Nephron progenitor cell (in vitro differentiated cells): Measurements from ENCODE around the gene INPP4B.

ENCODE experiments used
- DNase-seq: peaks from one replicate; pipeline ENCODE4 v3.0.0; 2021
- H3K27ac Mint-ChIP-seq: 2 replicates; pipeline ENCODE4 v1.8.0; 2021; ENCODE audit warnings: mild to moderate bottlenecking, moderate library complexity, mixed read lengths
- H3K27me3 Mint-ChIP-seq: 2 replicates; pipeline ENCODE4 v1.8.0; 2021; ENCODE audit warnings: mild to moderate bottlenecking, low read depth, mixed read lengths; ENCODE audit not compliant: poor library complexity
- H3K36me3 Mint-ChIP-seq: 2 replicates; pipeline ENCODE4 v1.8.0; 2021; ENCODE audit warnings: low read depth, mixed read lengths
- H3K4me1 Mint-ChIP-seq: 2 replicates; pipeline ENCODE4 v1.8.0; 2021; ENCODE audit warnings: mixed read lengths
- H3K4me3 Mint-ChIP-seq: 2 replicates; pipeline ENCODE4 v1.8.0; 2021; ENCODE audit warnings: mild to moderate bottlenecking, moderate library complexity, mixed read lengths
- H3K9me3 Mint-ChIP-seq: 2 replicates; pipeline ENCODE4 v1.8.0; 2021; ENCODE audit warnings: mild to moderate bottlenecking, moderate library complexity, mixed read lengths
- CTCF ChIP-seq: fragments of 200-600 bp; sonication (generic); IDR thresholded peaks from 2 replicates; pipeline ENCODE4 v1.5.0; 2021; ENCODE audit warnings: antibody characterized with exemption

Gene INPP4B

GRCh38 chr4:142551517-142552305 is 294.4 kb downstream of the INPP4B start:
- Mint-ChIP-seq H3K27me3 (no peaks in the 10 kb centered on the region), H3K4me1 (peaks cover 66% of the 10 kb centered on the region), H3K4me3 (no peak overlapping the region), H3K27ac (peak overlapping the region; percentile 87), H3K9me3 (no peaks in the 10 kb centered on the region), H3K36me3 (no peaks in the 10 kb centered on the region)
- no peak for DNase-seq
- no peak for TF ChIP-seq CTCF

GRCh38 chr4:142550965-142551364 is 295.1 kb downstream of the INPP4B start:
- no peaks in the 10 kb centered on the region for H3K27me3 Mint-ChIP-seq
- H3K9me3 Mint-ChIP-seq = peaks cover 3% of the 10 kb centered on the region
- peak overlapping the region; percentile 87 for H3K27ac Mint-ChIP-seq
- peaks cover 58% of the 10 kb centered on the region for H3K4me1 Mint-ChIP-seq
- no peak overlapping the region for H3K4me3 Mint-ChIP-seq
- TF ChIP-seq CTCF = no peak
- H3K36me3 Mint-ChIP-seq = no peaks in the 10 kb centered on the region
- DNase-seq = no peak

GRCh38 chr4:142549726-142550463 is 296.2 kb downstream of the INPP4B start:
- H3K9me3 Mint-ChIP-seq = peaks cover 4% of the 10 kb centered on the region
- no peak for DNase-seq
- peaks cover 53% of the 10 kb centered on the region for H3K4me1 Mint-ChIP-seq
- no peak for TF ChIP-seq CTCF
- H3K36me3 Mint-ChIP-seq = no peaks in the 10 kb centered on the region
- H3K4me3 Mint-ChIP-seq = no peak overlapping the region
- H3K27ac Mint-ChIP-seq = peak overlapping the region; percentile 13
- H3K27me3 Mint-ChIP-seq = no peaks in the 10 kb centered on the region

- H3K9me3 Mint-ChIP-seq = peaks cover 4% of the 10 kb centered on the region
- no peaks in the 10 kb centered on the region for H3K36me3 Mint-ChIP-seq
- TF ChIP-seq CTCF = no peak
- peaks cover 50% of the 10 kb centered on the region for H3K4me1 Mint-ChIP-seq
- DNase-seq = no peak
- no peaks in the 10 kb centered on the region for H3K27me3 Mint-ChIP-seq
- H3K4me3 Mint-ChIP-seq = no peak overlapping the region
- peak overlapping the region; percentile 11 for H3K27ac Mint-ChIP-seq
Measured at GRCh38 chr4:142549248-142549647, 296.9 kb downstream of the INPP4B start.

GRCh38 chr4:142548491-142548890 is 297.6 kb downstream of the INPP4B start:
- no peak for DNase-seq
- TF ChIP-seq CTCF = no peak
- H3K9me3 Mint-ChIP-seq = peaks cover 4% of the 10 kb centered on the region
- no peaks in the 10 kb centered on the region for H3K27me3 Mint-ChIP-seq
- H3K4me1 Mint-ChIP-seq = peaks cover 54% of the 10 kb centered on the region
- no peak overlapping the region for H3K27ac Mint-ChIP-seq
- no peaks in the 10 kb centered on the region for H3K36me3 Mint-ChIP-seq
- no peak overlapping the region for H3K4me3 Mint-ChIP-seq
